ENCODE measurements around the gene IL3.

Gene IL3

DNA sequence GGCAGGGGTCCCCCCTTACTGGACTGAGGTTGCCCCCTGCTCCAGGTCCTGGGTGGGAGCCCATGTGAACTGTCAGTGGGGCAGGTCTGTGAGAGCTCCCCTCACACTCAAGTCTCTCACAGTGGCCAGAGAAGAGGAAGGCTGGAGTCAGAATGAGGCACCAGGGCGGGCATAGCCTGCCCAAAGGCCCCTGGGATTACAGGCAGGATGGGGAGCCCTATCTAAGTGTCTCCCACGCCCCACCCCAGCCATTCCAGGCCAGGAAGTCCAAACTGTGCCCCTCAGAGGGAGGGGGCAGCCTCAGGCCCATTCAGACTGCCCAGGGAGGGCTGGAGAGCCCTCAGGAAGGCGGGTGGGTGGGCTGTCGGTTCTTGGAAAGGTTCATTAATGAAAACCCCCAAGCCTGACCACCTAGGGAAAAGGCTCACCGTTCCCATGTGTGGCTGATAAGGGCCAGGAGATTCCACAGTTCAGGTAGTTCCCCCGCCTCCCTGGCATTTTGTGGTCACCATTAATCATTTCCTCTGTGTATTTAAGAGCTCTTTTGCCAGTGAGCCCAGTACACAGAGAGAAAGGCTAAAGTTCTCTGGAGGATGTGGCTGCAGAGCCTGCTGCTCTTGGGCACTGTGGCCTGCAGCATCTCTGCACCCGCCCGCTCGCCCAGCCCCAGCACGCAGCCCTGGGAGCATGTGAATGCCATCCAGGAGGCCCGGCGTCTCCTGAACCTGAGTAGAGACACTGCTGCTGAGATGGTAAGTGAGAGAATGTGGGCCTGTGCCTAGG is 13.0 kb downstream of the IL3 start, which contains the start of gene CSF2:
CSF2 (plus strand) TSS at position 559 of the 783 bp plus-strand sequence; CDS start at position 594, 35 bp downstream.
- DNase-seq (ENCODE audit: low spot score): no peak

DNA sequence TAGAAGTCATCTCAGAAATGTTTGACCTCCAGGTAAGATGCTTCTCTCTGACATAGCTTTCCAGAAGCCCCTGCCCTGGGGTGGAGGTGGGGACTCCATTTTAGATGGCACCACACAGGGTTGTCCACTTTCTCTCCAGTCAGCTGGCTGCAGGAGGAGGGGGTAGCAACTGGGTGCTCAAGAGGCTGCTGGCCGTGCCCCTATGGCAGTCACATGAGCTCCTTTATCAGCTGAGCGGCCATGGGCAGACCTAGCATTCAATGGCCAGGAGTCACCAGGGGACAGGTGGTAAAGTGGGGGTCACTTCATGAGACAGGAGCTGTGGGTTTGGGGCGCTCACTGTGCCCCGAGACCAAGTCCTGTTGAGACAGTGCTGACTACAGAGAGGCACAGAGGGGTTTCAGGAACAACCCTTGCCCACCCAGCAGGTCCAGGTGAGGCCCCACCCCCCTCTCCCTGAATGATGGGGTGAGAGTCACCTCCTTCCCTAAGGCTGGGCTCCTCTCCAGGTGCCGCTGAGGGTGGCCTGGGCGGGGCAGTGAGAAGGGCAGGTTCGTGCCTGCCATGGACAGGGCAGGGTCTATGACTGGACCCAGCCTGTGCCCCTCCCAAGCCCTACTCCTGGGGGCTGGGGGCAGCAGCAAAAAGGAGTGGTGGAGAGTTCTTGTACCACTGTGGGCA is 13.8 kb downstream of the IL3 start:
- DNase-seq (ENCODE audit: low spot score): no peak

DNA sequence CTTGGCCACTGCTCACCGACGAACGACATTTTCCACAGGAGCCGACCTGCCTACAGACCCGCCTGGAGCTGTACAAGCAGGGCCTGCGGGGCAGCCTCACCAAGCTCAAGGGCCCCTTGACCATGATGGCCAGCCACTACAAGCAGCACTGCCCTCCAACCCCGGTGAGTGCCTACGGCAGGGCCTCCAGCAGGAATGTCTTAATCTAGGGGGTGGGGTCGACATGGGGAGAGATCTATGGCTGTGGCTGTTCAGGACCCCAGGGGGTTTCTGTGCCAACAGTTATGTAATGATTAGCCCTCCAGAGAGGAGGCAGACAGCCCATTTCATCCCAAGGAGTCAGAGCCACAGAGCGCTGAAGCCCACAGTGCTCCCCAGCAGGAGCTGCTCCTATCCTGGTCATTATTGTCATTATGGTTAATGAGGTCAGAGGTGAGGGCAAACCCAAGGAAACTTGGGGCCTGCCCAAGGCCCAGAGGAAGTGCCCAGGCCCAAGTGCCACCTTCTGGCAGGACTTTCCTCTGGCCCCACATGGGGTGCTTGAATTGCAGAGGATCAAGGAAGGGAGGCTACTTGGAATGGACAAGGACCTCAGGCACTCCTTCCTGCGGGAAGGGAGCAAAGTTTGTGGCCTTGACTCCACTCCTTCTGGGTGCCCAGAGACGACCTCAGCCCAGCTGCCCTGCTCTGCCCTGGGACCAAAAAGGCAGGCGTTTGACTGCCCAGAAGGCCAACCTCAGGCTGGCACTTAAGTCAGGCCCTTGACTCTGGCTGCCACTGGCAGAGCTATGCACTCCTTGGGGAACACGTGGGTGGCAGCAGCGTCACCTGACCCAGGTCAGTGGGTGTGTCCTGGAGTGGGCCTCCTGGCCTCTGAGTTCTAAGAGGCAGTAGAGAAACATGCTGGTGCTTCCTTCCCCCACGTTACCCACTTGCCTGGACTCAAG is 14.6 kb downstream of the IL3 start:
- no peak for DNase-seq (ENCODE audit: low spot score)

DNA sequence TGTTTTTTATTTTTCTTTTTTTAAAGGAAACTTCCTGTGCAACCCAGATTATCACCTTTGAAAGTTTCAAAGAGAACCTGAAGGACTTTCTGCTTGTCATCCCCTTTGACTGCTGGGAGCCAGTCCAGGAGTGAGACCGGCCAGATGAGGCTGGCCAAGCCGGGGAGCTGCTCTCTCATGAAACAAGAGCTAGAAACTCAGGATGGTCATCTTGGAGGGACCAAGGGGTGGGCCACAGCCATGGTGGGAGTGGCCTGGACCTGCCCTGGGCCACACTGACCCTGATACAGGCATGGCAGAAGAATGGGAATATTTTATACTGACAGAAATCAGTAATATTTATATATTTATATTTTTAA is 15.2 kb downstream of the IL3 start:
- DNase-seq (ENCODE audit: low spot score): no peak

DNA sequence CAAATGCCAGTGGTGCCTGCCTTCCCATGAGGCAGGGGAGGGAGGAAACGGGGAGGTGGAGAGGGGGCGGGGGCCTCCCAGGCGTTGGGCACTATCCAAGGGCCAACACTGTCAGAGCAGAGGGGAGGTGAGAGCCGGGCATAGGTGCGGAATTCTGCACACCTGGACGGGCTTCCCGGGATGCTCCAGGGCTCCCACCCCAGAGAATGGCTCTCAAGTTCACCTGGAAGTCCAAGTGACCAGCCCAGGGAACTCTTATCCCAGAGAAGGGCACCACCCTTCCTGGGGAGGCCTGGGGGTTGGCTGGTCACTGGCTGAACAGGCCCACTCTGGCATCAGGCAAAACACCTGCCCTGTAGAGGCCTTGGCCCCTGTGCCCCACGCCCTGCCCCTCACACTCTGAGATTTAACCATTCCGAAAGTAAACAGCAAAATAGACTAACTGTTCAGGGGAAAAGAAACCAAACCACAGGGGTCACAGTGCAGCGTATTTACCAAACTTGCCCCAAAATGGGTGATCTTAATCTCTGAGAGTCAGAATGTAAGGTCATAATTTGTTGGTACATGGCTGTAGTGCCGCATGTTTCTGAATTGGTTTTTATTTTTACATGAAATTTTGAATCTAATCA is 15.9 kb downstream of the IL3 start:
- DNase-seq (ENCODE audit: low spot score): no peak

DNA sequence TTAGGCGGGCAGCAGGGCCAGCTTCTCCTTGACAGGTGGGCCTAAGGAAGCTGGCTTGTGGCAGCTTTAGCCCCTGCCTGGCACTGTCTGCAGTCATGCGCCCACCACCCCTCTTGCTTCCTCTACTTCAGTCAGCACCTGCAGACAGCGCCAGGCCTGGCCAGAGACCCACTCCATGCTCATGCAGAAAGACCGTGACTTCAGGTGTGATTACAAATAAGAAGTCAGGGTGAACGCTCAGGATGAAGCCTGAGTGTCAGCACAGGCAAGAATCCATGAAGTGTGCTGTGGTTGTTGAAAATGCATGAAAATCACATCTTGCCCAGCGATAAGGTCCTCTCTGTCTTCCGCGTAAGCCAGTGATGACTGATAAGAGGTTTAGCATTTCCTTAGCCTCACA is 16.5 kb downstream of the IL3 start:
- no peak for DNase-seq (ENCODE audit: low spot score)

DNA sequence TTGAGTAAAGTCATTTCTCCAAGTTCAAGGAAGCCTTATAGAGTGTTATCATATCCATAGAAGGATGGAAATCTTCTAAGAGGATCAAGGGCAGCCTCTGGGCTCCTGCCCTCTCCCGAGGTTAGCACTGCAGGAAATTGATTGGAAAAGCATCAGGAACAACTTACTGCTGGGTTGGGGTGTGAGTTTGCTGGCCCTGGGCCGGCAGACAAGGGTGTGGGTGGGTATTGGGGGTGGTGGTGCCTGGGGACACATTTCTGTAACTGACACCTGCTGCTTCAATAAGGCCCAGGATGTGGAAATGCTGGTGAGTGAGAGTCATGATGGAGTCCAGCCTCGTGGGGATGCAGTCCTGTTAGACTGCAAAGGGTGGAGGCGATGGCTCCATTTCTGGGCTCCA is 18.6 kb downstream of the IL3 start:
- DNase-seq (ENCODE audit: low spot score): no peak

DNA sequence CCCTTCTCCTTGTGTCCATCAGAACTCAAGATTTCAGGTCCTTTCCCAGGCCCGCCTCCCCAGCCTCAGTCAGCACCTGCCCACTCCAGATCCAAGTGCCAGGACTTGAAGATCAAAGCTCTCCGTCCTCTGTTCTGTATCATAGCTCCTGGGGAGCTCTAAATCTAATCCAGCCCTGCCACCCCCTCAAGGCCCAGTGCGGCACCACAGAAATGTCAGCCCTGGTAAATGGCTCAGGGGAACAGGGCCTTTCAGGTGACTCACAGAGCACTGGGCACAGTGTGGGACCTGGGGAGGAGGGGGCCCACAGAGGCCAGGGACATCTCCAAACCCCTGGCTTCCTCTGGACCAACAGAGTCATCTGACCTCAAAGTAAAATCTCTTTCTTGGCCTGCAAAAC is 19.2 kb downstream of the IL3 start:
- DNase-seq (ENCODE audit: low spot score): no peak

DNA sequence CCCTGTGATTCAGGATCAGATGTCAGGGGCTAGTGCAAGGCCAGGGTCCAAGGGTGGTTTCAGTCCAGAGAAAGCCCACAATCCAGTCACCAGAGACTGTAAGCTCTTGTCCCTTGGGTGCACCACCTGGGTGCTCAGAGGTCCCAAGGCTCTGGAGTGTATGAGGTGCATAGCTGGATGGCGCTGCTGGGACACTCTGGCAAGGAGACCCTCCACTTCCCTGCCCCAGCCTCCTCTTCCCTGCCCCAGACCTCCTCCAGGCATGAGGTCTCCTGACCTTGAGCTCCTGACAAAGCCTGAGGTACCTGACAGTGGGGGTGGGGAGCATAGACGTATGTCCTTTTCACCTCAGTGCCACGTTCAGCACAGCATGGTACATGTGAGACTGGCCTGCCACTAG is 20.1 kb downstream of the IL3 start:
- DNase-seq (ENCODE audit: low spot score): no peak

DNA sequence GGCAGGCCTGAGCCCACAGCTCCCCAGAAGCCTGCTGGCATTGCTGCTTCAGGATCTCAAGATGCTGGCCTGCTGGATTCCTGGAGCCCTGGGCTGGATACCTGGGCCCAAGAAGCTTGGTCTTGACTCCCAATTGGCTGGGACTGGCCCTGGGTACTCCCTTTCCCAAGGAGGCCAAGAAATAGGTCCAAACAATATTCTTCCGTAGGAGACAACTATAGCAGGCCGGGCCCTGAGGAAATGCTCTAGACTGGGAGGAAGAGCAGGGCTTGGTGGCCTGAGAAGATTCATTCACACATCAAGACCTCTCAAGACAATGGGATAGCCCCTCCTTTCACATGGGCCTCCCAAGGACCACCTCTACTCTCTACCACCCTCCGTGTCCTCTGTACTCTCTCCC is 21.0 kb downstream of the IL3 start:
- no peak for DNase-seq (ENCODE audit: low spot score)

DNA sequence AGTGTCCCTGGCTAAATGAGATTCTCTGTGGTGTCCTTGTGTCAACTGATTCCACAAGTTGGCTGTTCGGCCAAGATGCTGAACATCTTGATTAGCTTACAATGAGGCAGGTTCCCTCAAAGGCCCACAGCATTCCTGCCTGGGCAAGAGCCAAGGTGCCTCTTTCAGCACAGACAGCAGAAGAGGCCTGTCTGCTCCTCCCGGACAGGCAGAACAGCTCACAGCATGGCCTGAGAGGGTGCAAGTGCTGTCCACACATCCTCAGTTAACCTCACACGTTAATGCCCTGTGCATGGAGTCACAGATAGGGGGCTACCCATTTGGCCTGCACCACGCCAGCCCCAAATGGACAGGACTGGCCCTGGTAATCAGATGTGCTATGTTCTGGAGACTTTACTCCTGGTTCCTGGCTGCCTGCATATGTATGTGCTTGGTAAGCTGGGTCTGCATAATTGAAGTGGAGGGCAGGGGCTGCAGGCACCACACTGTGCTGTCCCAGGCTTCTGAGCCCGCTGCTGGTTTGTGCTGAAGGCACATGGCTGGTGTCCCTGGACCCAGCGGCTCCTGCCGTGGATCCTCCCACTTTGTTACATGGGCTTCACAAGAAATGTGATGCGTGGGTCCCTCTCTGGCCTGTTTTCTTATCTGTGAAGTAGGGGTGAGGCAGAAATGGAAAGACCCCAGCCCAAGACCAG is 22.0 kb downstream of the IL3 start:
- no peak for DNase-seq (ENCODE audit: low spot score)

DNA sequence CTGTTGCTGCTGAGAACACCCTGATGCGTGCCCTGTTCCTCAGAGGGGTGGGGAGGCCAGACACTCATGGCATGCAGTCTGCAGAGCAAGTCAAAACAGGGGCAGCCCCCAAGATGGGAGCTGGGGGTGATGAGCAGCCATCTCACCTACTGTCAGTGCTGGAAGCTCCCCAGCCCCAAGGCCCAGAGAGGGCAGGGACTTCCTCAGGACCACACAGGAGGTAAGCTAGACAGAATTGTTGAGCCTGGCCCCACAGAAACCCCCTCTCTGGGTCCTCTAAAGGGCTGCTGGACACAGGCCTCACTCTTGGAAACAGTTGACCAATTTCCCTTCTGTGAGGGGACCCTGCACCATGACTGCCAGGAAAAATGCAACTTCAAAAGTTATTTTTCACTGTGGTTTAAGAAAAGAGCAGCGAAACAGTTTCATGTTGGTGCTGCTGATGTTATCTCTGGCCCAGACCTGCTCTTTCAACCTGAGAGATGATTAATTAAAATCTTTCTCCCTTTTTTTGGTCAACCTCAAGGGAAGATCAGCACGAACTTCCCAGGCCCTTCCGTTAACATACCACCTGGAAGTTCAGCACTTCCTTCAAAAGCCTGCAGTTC is 22.7 kb downstream of the IL3 start:
- no peak for DNase-seq (ENCODE audit: low spot score)

DNA sequence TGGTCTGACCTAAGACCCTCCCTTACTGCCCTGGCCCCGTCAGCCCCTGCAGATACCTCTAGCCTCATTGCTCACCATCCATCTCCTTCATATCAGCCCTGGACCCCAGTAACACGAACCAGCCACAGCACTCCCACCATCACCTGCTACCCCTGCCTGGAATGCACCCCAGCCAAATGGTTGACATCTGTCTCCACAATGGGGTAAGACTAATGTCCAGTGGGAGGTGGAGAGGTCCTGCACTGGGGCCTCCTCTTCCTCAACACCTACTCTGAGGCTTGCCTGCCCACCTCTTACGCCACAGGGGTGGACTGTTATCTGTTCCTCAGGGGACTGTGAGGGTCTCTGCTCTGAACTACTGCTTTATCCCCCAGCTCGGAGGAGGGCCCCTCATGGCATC is 25.2 kb downstream of the IL3 start:
- no peak for DNase-seq (ENCODE audit: low spot score)

DNA sequence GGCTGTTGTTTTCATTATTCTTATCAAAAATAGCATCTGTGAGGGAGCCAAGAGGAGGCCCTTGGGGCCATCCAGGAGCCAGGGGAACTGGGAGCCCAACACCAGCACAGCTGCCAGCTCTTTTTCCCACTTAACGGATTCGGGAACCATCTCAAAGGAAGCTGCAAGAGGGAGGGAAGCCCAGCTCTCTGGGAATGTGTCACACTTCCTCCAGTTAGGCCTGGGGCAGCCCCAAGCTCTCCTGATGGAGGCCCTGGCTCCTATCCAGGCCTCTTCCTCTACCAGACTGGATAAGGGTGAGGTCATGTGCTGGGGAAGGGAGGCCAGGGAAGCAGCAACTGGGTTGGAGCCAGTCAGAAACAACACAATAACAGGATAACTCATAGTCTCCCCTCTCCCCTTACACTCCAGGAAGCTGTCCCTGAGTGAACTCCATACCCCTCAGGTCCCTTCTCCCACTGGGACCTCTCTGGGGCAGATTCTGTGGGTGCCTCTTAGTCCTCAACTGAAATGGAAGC is 25.9 kb downstream of the IL3 start:
- peak; percentile 91 for DNase-seq (ENCODE audit: low spot score)

DNA sequence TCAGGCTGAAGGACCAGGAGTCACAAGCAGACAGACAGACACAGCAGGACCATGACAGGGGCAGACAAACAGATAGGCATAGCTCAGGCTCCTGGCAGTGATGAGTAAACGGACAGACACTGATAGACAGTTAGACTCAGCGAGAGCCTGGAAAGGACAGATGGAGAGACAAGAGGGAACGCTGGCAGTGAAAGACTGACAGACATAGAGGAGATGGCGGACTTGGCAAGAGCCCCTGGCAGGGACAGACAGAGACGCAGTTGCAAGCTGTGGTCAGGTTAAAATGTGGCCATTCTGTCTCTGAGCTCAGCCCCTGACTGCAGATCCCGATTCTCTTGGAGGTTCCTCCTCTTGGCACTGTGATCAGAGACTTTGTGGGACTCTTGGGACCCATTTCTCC is 26.7 kb downstream of the IL3 start:
- DNase-seq (ENCODE audit: low spot score): no peak

DNA sequence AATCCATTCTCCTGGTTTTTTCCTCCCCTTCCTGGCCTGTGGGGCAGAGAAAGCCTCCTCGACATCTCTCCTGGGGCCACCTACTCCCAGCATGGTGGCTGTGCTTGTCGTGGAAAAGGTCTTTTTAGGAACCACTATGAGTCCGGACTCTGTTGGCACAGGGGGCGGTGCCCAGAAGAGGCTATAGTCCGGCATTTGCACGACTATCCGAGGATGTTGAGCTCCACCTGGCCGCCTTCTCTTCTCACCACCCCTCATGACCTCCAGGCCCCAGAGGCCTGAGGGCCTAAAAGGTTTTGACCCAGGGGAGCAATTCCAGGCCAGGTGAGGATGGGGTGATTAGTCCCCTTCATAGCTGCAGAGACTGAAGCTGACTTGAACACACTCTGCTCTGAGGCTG is 27.2 kb downstream of the IL3 start:
- no peak for DNase-seq (ENCODE audit: low spot score)

DNA sequence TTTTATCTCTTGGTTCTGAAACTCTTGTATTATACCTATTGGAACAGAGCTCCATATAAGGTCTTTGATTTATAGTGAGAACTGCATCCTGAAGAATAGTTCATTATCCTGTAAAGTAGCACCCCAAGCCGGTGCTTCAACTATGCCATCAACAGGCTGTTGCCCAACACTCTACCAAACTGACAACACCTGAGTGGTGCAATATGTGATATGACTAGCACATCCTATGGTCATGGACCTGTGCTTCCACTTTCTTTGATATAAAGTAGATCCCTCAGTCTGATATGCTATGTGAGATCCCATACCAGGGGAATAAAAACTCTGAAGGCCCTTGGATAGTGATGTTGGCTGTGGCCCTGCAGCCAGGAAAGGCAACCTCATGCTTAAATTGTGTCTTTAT is 28.9 kb downstream of the IL3 start:
- DNase-seq (ENCODE audit: low spot score): no peak

DNA sequence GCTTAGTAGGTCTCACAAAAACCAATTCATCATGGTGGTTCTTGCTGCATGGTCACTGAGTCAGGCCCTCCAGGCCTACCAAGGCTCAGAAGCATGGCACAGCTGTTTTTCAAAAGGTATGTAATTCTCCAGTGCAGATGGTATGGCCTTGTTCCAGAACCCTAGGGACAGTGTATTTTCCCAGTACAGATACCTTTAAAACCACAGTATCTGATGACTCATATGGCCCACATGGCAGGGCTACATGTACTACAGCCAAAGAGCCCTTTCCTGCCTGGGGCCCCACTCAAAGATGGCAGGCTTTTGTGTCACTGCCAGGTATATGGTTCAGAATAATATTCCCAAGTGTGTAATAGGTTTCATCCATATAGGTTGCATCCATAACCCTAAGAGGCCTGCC is 29.7 kb downstream of the IL3 start:
- DNase-seq (ENCODE audit: low spot score): peak; percentile 64

DNA sequence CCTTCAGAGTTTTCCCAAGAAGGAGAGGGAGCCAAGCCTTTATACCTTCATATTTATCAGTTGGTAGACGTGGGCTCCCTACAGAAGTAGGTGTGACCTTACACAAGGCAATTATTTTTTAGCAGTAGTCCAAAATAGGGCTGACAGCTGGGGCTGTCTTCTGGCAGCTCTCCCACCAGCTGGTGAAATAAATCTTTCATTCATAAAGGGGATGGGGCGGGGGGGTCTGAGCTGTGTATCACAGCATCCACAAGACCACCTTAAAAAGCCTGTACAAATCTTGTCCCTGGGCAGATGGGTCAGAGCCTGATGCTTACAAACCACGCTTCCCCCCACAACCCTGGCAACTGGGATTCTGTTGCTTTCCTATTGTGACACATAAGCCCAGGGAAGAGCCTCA is 32.8 kb downstream of the IL3 start:
- no peak for DNase-seq (ENCODE audit: low spot score)

DNA sequence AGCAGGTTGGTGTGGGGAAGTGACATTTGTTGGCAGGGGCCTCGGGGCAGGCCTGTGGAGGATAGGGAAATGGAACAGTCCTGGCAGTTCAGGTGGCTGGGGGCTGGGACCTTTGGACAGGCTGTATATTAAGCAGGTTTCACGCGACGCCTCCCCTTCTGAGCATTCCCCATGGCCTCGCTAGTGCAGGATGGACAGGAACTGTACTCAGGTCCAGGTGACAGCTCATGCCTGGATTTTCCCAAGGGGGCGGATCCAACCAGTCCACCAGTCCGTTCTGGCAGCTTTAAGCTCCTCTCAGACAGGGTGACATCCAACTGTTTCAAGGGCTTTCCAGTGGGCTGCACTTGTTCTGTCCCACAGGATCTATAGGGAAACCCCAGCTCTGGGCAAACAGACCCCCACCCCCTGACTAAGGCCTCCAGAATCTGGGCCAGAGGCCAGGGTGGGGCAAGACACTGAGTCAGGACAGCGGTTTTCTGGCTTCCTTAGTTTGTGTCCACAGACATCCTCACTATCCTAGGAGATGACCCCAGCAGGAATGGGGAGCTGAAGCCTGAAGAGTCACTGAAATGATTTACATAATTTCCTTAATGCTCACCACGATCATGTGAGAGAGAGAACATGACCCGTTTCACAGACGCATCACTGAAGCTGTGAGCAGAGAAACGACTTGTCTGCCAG is 34.1 kb downstream of the IL3 start:
- peak; percentile 93 for DNase-seq (ENCODE audit: low spot score)

DNA sequence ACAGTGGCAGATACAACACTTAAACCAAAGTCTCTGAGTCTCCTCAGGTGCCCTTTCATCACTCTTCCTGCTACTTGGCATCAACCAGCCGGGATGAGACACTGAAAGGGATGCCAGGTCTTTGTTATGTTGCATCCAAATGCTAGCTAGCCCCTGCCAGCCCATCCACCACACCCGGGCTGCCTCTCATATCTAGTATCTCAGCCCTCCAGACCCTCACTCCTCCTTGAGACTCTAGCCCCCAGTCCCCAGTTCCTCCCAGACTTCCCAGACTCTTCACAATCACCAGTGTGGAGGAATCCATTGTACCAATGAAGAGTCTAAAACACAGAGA is 34.6 kb downstream of the IL3 start:
- DNase-seq (ENCODE audit: low spot score): no peak

All from AG20443 (cell line).